SH-SY5Y (cell line): ENCODE measurements around the gene SHOC2.

Experiments
- GATA2 ChIP-seq: IDR thresholded peaks from 2 replicates; pipeline ENCODE4 v1.6.1; 2011; ENCODE audit warnings: mild to moderate bottlenecking, low read depth, low read length
- GATA3 ChIP-seq: IDR thresholded peaks from 2 replicates; pipeline ENCODE4 v1.6.1; 2011; ENCODE audit warnings: low read depth, mild to moderate bottlenecking, low read length, moderate library complexity

DNA sequence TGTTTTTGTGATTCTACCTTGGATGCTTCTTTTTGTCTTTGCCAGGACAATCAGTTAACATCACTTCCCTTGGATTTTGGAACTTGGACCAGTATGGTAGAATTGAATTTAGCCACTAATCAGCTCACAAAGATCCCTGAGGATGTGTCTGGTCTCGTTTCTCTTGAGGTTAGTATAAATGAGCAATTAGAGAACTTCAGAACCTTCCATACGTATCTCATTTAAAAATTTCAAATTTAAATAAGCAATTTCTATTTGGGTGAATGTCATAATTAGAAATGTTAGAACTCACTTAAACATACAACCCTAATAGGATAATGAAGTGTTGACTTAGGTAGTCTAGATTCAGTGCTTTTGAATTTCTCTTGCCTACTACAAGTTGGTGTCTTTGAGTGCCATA lies 88.1 kb downstream of the SHOC2 start:
- no peak for TF ChIP-seq GATA3
- TF ChIP-seq GATA2 = no peak
